CD4-positive, CD25-positive, alpha-beta regulatory T cell (primary cell): Measurements from ENCODE around the gene RFC5. TPM values are rescaled to one million over a fixed set of nuclear protein-coding genes. Genes with fewer than 3 reads are reported as not detected.

Source experiments
- ATAC-seq, 2 donors: fragments of 150-1000 bp; cut with Tn5 transposase; one replicate each; pipeline ENCODE4 v1.10.0; 2021; ENCODE audit warnings: low read depth in 2 of 2, moderate number of reproducible peaks in 2 of 2, moderate library complexity in 1 of 2
- DNase-seq, 3 donors: peaks; one replicate each; pipeline versions ENCODE4 v3.0.0 to v3.0.0-alpha.2; 2012 to 2022; ENCODE audit warnings: mixed read lengths in 1 of 3
- H3K27ac ChIP-seq: one replicate; pipeline ENCODE4 v1.7.0; 2013; ENCODE audit warnings: mild to moderate bottlenecking, low read length; ENCODE audit not compliant: insufficient read depth, poor library complexity, severe bottlenecking
- H3K27me3 ChIP-seq: one replicate; pipeline ENCODE4 v1.7.0; 2013; ENCODE audit warnings: low read length; ENCODE audit not compliant: control insufficient read depth, insufficient read depth
- H3K36me3 ChIP-seq: one replicate; pipeline ENCODE4 v1.7.0; 2013; ENCODE audit warnings: mild to moderate bottlenecking, low read length, moderate library complexity; ENCODE audit not compliant: control insufficient read depth, insufficient read depth
- H3K4me1 ChIP-seq: 2 replicates; pipeline ENCODE4 v1.7.0; 2013; ENCODE audit warnings: mild to moderate bottlenecking, low read length; ENCODE audit not compliant: insufficient read depth, control insufficient read depth, poor library complexity, severe bottlenecking
- H3K4me3 ChIP-seq: one replicate; pipeline ENCODE4 v1.7.0; 2013; ENCODE audit warnings: low read depth, mild to moderate bottlenecking, low read length, moderate library complexity
- H3K9me3 ChIP-seq, 2 experiments: 1 replicate in 1 of 2; 2 replicates in 1 of 2; pipeline ENCODE4 v1.7.0; 2013; ENCODE audit warnings: low read length in 2 of 2, mild to moderate bottlenecking in 1 of 2, moderate library complexity in 1 of 2; ENCODE audit not compliant: control insufficient read depth in 2 of 2
- H3K27ac Mint-ChIP-seq, 3 donors: one replicate each; pipeline ENCODE4 v1.8.0; 2020 to 2022; ENCODE audit warnings: mild to moderate bottlenecking in 3 of 3, mixed read lengths in 3 of 3, moderate library complexity in 2 of 3
- H3K27me3 Mint-ChIP-seq: one replicate; pipeline ENCODE4 v1.8.0; 2022; ENCODE audit warnings: mild to moderate bottlenecking, mixed read lengths
- H3K36me3 Mint-ChIP-seq: one replicate; pipeline ENCODE4 v1.8.0; 2020; ENCODE audit warnings: mixed read lengths
- H3K4me1 Mint-ChIP-seq, 4 donors: one replicate each; pipeline ENCODE4 v1.8.0; 2020 to 2022; ENCODE audit warnings: mixed read lengths in 4 of 4, mild to moderate bottlenecking in 1 of 4
- H3K4me3 Mint-ChIP-seq, 4 donors: one replicate each; pipeline ENCODE4 v1.8.0; 2020 to 2022; ENCODE audit warnings: mild to moderate bottlenecking in 4 of 4, mixed read lengths in 4 of 4, moderate library complexity in 3 of 4
- H3K9me3 Mint-ChIP-seq, 7 donors: one replicate each; pipeline ENCODE4 v1.8.0; 2020 to 2022; ENCODE audit warnings: mixed read lengths in 7 of 7, mild to moderate bottlenecking in 3 of 7, moderate library complexity in 2 of 7
- polyA plus RNA-seq, 4 donors: library from polyadenylated mRNA; unstranded; fragments of 300-500 nt; fragmentation: Illumina TruSeq; gene quantifications; one replicate each; pipeline ENCODE4 v1.2.3, GENCODE V29; 2021
- total RNA-seq: library from RNA; stranded (reverse); gene quantifications from one replicate; pipeline ENCODE4 v1.2.3, GENCODE V29; 2022

RFC5 gene
- total RNA-seq (12.0 TPM), polyA plus RNA-seq (10 to 100 TPM; 19.2 to 21.1 (median 20.1) TPM)

- no peaks in the 10 kb centered on the region for H3K9me3 ChIP-seq
- peaks cover 9% of the 10 kb centered on the region for H3K27me3 Mint-ChIP-seq
- H3K27me3 ChIP-seq, result no peaks in the 10 kb centered on the region
- H3K36me3 ChIP-seq, result peaks cover 21% of the 10 kb centered on the region
- H3K4me3 ChIP-seq, result peak within 1 kb of the TSS; percentile 85
- H3K36me3 Mint-ChIP-seq, result peaks cover 9% of the 10 kb centered on the region
- peaks cover 10% of the 10 kb centered on the region for H3K4me1 ChIP-seq
- peak; percentile 96 to 97 (median 97) for DNase-seq
- ATAC-seq, result peak; percentile 96 to 98
- peaks cover 10 to 26% (median 16%) of the 10 kb centered on the region in 4 donors for H3K4me1 Mint-ChIP-seq
- H3K27ac ChIP-seq, result no peak within 1 kb of the TSS
- H3K27ac Mint-ChIP-seq, result peak within 1 kb of the TSS; percentile 76 to 93 (median 90)
- peak within 1 kb of the TSS; percentile 87 to 93 (median 90) for H3K4me3 Mint-ChIP-seq
- H3K9me3 Mint-ChIP-seq, result peaks cover 0 to 2% (median 0%) of the 10 kb centered on the region in 7 donors
Measured at GRCh38 chr12:118016424-118017264, at the start of gene RFC5. Gene RFC5, plus strand, starts transcription at chr12:118016703. Its CDS starts 125 bp downstream, at chr12:118016828.

GRCh38 chr12:117967043-117967442, 49.5 kb upstream of the RFC5 start:
- peaks cover 5 to 8% of the 10 kb centered on the region in 2 experiments for H3K9me3 ChIP-seq
- no peak for ATAC-seq
- no peak overlapping the region for H3K27ac ChIP-seq
- Mint-ChIP-seq H3K4me3 (peak overlapping the region in 3 of 4 donors; percentile 19 to 59 (median 43)), H3K4me1 (peaks cover 0 to 10% (median 2%) of the 10 kb centered on the region in 4 donors), H3K36me3 (peaks cover 3% of the 10 kb centered on the region), H3K27me3 (peaks cover 31% of the 10 kb centered on the region), H3K9me3 (peaks cover 0 to 13% (median 6%) of the 10 kb centered on the region in 7 donors), H3K27ac (no peak overlapping the region)
- DNase-seq, result no peak
- H3K27me3 ChIP-seq, result peaks cover 21% of the 10 kb centered on the region
- H3K36me3 ChIP-seq, result no peaks in the 10 kb centered on the region
- H3K4me1 ChIP-seq, result peaks cover 11% of the 10 kb centered on the region
- H3K4me3 ChIP-seq, result no peak overlapping the region

- Mint-ChIP-seq H3K27ac (no peak overlapping the region), H3K4me3 (peak overlapping the region; percentile 19 to 71 (median 42)), H3K36me3 (peaks cover 3% of the 10 kb centered on the region), H3K27me3 (peaks cover 33% of the 10 kb centered on the region), H3K9me3 (peaks cover 0 to 14% (median 6%) of the 10 kb centered on the region in 7 donors), H3K4me1 (peaks cover 0 to 10% (median 2%) of the 10 kb centered on the region in 4 donors)
- Histone ChIP-seq H3K27ac (no peak overlapping the region), H3K9me3 (peaks cover 5 to 8% of the 10 kb centered on the region in 2 experiments), H3K27me3 (peaks cover 23% of the 10 kb centered on the region), H3K4me1 (peaks cover 11% of the 10 kb centered on the region), H3K4me3 (no peak overlapping the region), H3K36me3 (no peaks in the 10 kb centered on the region)
- ATAC-seq, result no peak
- no peak for DNase-seq
Measured at GRCh38 chr12:117967512-117967911, 49.0 kb upstream of the RFC5 start.

GRCh38 chr12:117968151-117968789, 48.2 kb upstream of the RFC5 start:
- peaks cover 11% of the 10 kb centered on the region for H3K4me1 ChIP-seq
- H3K4me3 ChIP-seq, result no peak overlapping the region
- no peak for ATAC-seq
- Mint-ChIP-seq H3K27ac (no peak overlapping the region), H3K27me3 (peaks cover 37% of the 10 kb centered on the region), H3K4me3 (peak overlapping the region in 3 of 4 donors; percentile 52 to 85 (median 76)), H3K36me3 (peaks cover 3% of the 10 kb centered on the region), H3K9me3 (peaks cover 0 to 15% (median 6%) of the 10 kb centered on the region in 7 donors), H3K4me1 (peaks cover 0 to 10% (median 2%) of the 10 kb centered on the region in 4 donors)
- H3K27ac ChIP-seq, result no peak overlapping the region
- H3K9me3 ChIP-seq, result peaks cover 5 to 8% of the 10 kb centered on the region in 2 experiments
- peaks cover 23% of the 10 kb centered on the region for H3K27me3 ChIP-seq
- H3K36me3 ChIP-seq, result no peaks in the 10 kb centered on the region
- DNase-seq, result no peak

GRCh38 chr12:117968826-117969659, 47.5 kb upstream of the RFC5 start, which contains the start of gene KSR2:
Gene KSR2, minus strand, starts transcription at chr12:117968990. Its CDS starts 735 bp downstream, at chr12:117968255.
- Histone ChIP-seq H3K27ac (no peak within 1 kb of the TSS), H3K9me3 (peaks cover 5 to 8% of the 10 kb centered on the region in 2 experiments), H3K4me3 (no peak within 1 kb of the TSS), H3K27me3 (peaks cover 23% of the 10 kb centered on the region), H3K36me3 (no peaks in the 10 kb centered on the region), H3K4me1 (peaks cover 11% of the 10 kb centered on the region)
- Mint-ChIP-seq H3K27me3 (peaks cover 37% of the 10 kb centered on the region), H3K27ac (peak within 1 kb of the TSS in 1 of 3 donors; percentile 31), H3K4me1 (peaks cover 0 to 10% (median 2%) of the 10 kb centered on the region in 4 donors), H3K36me3 (peaks cover 3% of the 10 kb centered on the region), H3K4me3 (peak within 1 kb of the TSS; percentile 52 to 85 (median 76)), H3K9me3 (peaks cover 0 to 18% (median 6%) of the 10 kb centered on the region in 7 donors)
- DNase-seq (peak; percentile 11 to 34 (median 24)), ATAC-seq (peak; percentile 50 to 53)

GRCh38 chr12:117970334-117970733, 46.2 kb upstream of the RFC5 start:
- peaks cover 23% of the 10 kb centered on the region for H3K27me3 ChIP-seq
- no peak for DNase-seq
- Mint-ChIP-seq H3K4me3 (peak overlapping the region in 1 of 4 donors; percentile 14), H3K4me1 (peaks cover 0 to 10% (median 2%) of the 10 kb centered on the region in 4 donors), H3K36me3 (peaks cover 3% of the 10 kb centered on the region), H3K27me3 (peaks cover 35% of the 10 kb centered on the region), H3K9me3 (peaks cover 0 to 18% (median 5%) of the 10 kb centered on the region in 7 donors), H3K27ac (no peak overlapping the region)
- H3K36me3 ChIP-seq, result no peaks in the 10 kb centered on the region
- no peak overlapping the region for H3K4me3 ChIP-seq
- ATAC-seq, result no peak
- peaks cover 11% of the 10 kb centered on the region for H3K4me1 ChIP-seq
- no peak overlapping the region for H3K27ac ChIP-seq
- H3K9me3 ChIP-seq, result peaks cover 5 to 8% of the 10 kb centered on the region in 2 experiments

GRCh38 chr12:117972301-117972700, 44.2 kb upstream of the RFC5 start:
- Mint-ChIP-seq H3K36me3 (peaks cover under 1% of the 10 kb centered on the region), H3K27ac (no peak overlapping the region)

More at GRCh38 chr12:117972301-117972700, 44.2 kb upstream of the RFC5 start:
- H3K4me3 Mint-ChIP-seq, result no peak overlapping the region
- H3K9me3 Mint-ChIP-seq, result peaks cover 0 to 18% (median 5%) of the 10 kb centered on the region in 7 donors
- Histone ChIP-seq H3K27me3 (peaks cover 10% of the 10 kb centered on the region), H3K4me1 (peaks cover 11% of the 10 kb centered on the region), H3K36me3 (no peaks in the 10 kb centered on the region), H3K9me3 (peaks cover 5 to 8% of the 10 kb centered on the region in 2 experiments), H3K4me3 (no peak overlapping the region), H3K27ac (no peak overlapping the region)
- no peak for DNase-seq
- ATAC-seq, result no peak
- H3K4me1 Mint-ChIP-seq, result peaks cover 0 to 9% (median under 1%) of the 10 kb centered on the region in 4 donors
- peaks cover 24% of the 10 kb centered on the region for H3K27me3 Mint-ChIP-seq
